Measurements from ENCODE around the gene CEP135.

GRCh38 chr4:55921093-55921492 lies 27.7 kb upstream of the CEP135 start:
- TF ChIP-seq POLR2A (IDR thresholded peaks at IDR 0.05; ENCODE audit: low read length) (no peak), GATA1 (IDR thresholded peaks at IDR 0.05; ENCODE audit: low read depth, low read length) (no peak)

Data from erythroblast (primary cell).